K562 (cell line): ENCODE measurements around the gene EFR3B.

Source experiments
- ETV6 ChIP-seq, 3 experiments: fragments of 150-350 bp in 1 of 3; sonication (generic) in 1 of 3; formaldehyde crosslinking in 1 of 3; IDR thresholded peaks; 2 replicates each; pipeline versions ENCODE4 v1.6.1 to v1.8.0; 2014 to 2022; ENCODE audit warnings: borderline replicate concordance in 2 of 3, low read depth in 2 of 3, antibody characterized with exemption in 1 of 3, low read length in 1 of 3, mild to moderate bottlenecking in 1 of 3, missing genetic modification reagents in 1 of 3
- NFE2 ChIP-seq: IDR thresholded peaks from 2 replicates; pipeline ENCODE4 v1.6.1; 2014; ENCODE audit warnings: antibody characterized with exemption, low read depth
- POLR2A ChIP-seq: fragments of 450-650 bp; conservative IDR thresholded peaks from 2 replicates; pipeline ENCODE4 v1.6.1; 2016
- RBBP5 ChIP-seq: fragments of 200-600 bp; sonication (generic); IDR thresholded peaks from 2 replicates; pipeline ENCODE4 v1.6.1; 2012; ENCODE audit warnings: borderline replicate concordance, mild to moderate bottlenecking, low read length, control low read depth, inconsistent platforms; ENCODE audit not compliant: insufficient read depth, poor library complexity, severe bottlenecking
- RBM22 ChIP-seq: fragments of 200-400 bp; formaldehyde crosslinking; IDR thresholded peaks from 2 replicates; pipeline ENCODE4 v1.6.1; 2018; ENCODE audit warnings: low read length, low read depth; ENCODE audit not compliant: poor library complexity, severe bottlenecking
- TRIM28 ChIP-seq: fragments of 450-650 bp; IDR thresholded peaks from 2 replicates; pipeline ENCODE4 v1.6.1; 2017
- TF ChIP-seq, protein P1 (sequence below): IDR thresholded peaks from 2 replicates; pipeline ENCODE4 v1.6.1; 2016; ENCODE audit warnings: missing genetic modification characterization, missing compliant biosample characterization
- TF ChIP-seq, protein P2 (sequence below): fragments of 450-650 bp; IDR thresholded peaks from 2 replicates; pipeline ENCODE4 v1.6.1; 2016; ENCODE audit warnings: borderline replicate concordance
- TF ChIP-seq, protein P3 (sequence below), 3 experiments: IDR thresholded peaks in 2 of 3; conservative IDR thresholded peaks in 1 of 3; 2 replicates each; pipeline ENCODE4 v1.5.1; 2011 to 2012; ENCODE audit warnings: low read length in 3 of 3, mild to moderate bottlenecking in 3 of 3, control low read depth in 2 of 3, improper control_type of control experiment in 1 of 3, inconsistent platforms in 1 of 3, low read depth in 1 of 3, mixed read lengths in 1 of 3, moderate library complexity in 1 of 3; ENCODE audit not compliant: insufficient read depth in 2 of 3

DNA sequence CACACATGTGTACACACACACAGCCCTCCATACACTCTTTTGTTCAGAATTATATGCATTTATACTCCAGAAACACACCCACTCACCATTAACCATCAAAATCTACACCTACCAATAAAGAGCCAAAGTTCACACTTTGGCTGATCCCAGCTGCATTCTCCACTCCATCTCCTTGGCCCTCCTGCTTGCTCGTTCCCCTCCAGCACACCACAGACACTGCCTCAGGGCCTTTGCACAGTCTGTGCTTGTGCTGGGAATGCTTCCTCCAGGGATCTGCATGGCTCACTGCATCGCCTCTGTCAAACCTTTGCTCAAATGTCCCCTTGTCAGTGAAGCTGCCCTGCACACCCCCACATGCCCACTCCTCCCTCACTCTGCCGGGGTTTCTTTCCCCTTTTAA lies 80.5 kb downstream of the EFR3B start:
- TF ChIP-seq, protein P1, sequence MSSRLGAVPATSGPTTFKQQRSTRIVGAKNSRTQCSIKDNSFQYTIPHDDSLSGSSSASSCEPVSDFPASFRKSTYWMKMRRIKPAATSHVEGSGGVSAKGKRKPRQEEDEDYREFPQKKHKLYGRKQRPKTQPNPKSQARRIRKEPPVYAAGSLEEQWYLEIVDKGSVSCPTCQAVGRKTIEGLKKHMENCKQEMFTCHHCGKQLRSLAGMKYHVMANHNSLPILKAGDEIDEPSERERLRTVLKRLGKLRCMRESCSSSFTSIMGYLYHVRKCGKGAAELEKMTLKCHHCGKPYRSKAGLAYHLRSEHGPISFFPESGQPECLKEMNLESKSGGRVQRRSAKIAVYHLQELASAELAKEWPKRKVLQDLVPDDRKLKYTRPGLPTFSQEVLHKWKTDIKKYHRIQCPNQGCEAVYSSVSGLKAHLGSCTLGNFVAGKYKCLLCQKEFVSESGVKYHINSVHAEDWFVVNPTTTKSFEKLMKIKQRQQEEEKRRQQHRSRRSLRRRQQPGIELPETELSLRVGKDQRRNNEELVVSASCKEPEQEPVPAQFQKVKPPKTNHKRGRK: no peak
- no peak for TF ChIP-seq RBM22
- TF ChIP-seq, protein P2, sequence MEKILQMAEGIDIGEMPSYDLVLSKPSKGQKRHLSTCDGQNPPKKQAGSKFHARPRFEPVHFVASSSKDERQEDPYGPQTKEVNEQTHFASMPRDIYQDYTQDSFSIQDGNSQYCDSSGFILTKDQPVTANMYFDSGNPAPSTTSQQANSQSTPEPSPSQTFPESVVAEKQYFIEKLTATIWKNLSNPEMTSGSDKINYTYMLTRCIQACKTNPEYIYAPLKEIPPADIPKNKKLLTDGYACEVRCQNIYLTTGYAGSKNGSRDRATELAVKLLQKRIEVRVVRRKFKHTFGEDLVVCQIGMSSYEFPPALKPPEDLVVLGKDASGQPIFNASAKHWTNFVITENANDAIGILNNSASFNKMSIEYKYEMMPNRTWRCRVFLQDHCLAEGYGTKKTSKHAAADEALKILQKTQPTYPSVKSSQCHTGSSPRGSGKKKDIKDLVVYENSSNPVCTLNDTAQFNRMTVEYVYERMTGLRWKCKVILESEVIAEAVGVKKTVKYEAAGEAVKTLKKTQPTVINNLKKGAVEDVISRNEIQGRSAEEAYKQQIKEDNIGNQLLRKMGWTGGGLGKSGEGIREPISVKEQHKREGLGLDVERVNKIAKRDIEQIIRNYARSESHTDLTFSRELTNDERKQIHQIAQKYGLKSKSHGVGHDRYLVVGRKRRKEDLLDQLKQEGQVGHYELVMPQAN: no peak
- TF ChIP-seq POLR2A: no peak
- TF ChIP-seq RBBP5: no peak
- TF ChIP-seq, protein P3, sequence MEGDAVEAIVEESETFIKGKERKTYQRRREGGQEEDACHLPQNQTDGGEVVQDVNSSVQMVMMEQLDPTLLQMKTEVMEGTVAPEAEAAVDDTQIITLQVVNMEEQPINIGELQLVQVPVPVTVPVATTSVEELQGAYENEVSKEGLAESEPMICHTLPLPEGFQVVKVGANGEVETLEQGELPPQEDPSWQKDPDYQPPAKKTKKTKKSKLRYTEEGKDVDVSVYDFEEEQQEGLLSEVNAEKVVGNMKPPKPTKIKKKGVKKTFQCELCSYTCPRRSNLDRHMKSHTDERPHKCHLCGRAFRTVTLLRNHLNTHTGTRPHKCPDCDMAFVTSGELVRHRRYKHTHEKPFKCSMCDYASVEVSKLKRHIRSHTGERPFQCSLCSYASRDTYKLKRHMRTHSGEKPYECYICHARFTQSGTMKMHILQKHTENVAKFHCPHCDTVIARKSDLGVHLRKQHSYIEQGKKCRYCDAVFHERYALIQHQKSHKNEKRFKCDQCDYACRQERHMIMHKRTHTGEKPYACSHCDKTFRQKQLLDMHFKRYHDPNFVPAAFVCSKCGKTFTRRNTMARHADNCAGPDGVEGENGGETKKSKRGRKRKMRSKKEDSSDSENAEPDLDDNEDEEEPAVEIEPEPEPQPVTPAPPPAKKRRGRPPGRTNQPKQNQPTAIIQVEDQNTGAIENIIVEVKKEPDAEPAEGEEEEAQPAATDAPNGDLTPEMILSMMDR (IDR thresholded peaks at IDR 0.05 in 2 of 3, conservative IDR thresholded peaks at IDR 0.05 in 1 of 3; ENCODE audit: insufficient read depth in 2 of 3, low read depth in 1 of 3, low read length in 3 of 3): no peak
- no peak for TF ChIP-seq ETV6 (IDR thresholded peaks at IDR 0.05; ENCODE audit: borderline replicate concordance in 1 of 2, low read depth in 2 of 2, low read length in 1 of 2)
- no peak for TF ChIP-seq ETV6 (CRISPR knock-in tag; IDR thresholded peaks at IDR 0.05; ENCODE audit: borderline replicate concordance)
- TF ChIP-seq NFE2: no peak
- no peak for TF ChIP-seq TRIM28
